Measurements from ENCODE around the gene MOCS3.

The MOCS3 gene

GRCh38 chr20:51004305-51004727 is 45.7 kb downstream of the MOCS3 start:
- no peak overlapping the region for H3K27ac Mint-ChIP-seq
- H3K4me1 Mint-ChIP-seq: peaks cover 7% of the 10 kb centered on the region
- peaks cover 15% of the 10 kb centered on the region for H3K36me3 Mint-ChIP-seq (ENCODE audit: low read depth)
- H3K9me3 Mint-ChIP-seq: no peaks in the 10 kb centered on the region
- peaks cover 15% of the 10 kb centered on the region for H3K27me3 Mint-ChIP-seq (ENCODE audit: low read depth)
- no peak overlapping the region for H3K4me3 Mint-ChIP-seq
- TF ChIP-seq CTCF (IDR thresholded peaks at IDR 0.05; ENCODE audit: unreplicated experiment in 3 of 3): no peak

GRCh38 chr20:51004781-51005180 is 46.2 kb downstream of the MOCS3 start:
- Mint-ChIP-seq H3K36me3 (ENCODE audit: low read depth) (peaks cover 15% of the 10 kb centered on the region), H3K27me3 (ENCODE audit: low read depth) (peaks cover 13% of the 10 kb centered on the region), H3K27ac (no peak overlapping the region), H3K9me3 (no peaks in the 10 kb centered on the region), H3K4me3 (no peak overlapping the region), H3K4me1 (peaks cover 7% of the 10 kb centered on the region)
- no peak for TF ChIP-seq CTCF (IDR thresholded peaks at IDR 0.05; ENCODE audit: unreplicated experiment in 3 of 3)

GRCh38 chr20:51005214-51005613 is 46.6 kb downstream of the MOCS3 start:
- H3K4me3 Mint-ChIP-seq: no peak overlapping the region
- no peak for TF ChIP-seq CTCF (IDR thresholded peaks at IDR 0.05; ENCODE audit: unreplicated experiment in 3 of 3)
- H3K27me3 Mint-ChIP-seq (ENCODE audit: low read depth): peaks cover 13% of the 10 kb centered on the region
- no peak overlapping the region for H3K27ac Mint-ChIP-seq
- H3K4me1 Mint-ChIP-seq: peaks cover 7% of the 10 kb centered on the region
- peaks cover 15% of the 10 kb centered on the region for H3K36me3 Mint-ChIP-seq (ENCODE audit: low read depth)
- H3K9me3 Mint-ChIP-seq: no peaks in the 10 kb centered on the region

GRCh38 chr20:51008718-51009117 is 50.1 kb downstream of the MOCS3 start:
- Mint-ChIP-seq H3K27ac (no peak overlapping the region), H3K4me3 (no peak overlapping the region), H3K27me3 (ENCODE audit: low read depth) (peaks cover 6% of the 10 kb centered on the region), H3K4me1 (peaks cover 3% of the 10 kb centered on the region), H3K36me3 (ENCODE audit: low read depth) (peaks cover 15% of the 10 kb centered on the region), H3K9me3 (no peaks in the 10 kb centered on the region)
- no peak for TF ChIP-seq CTCF (IDR thresholded peaks at IDR 0.05; ENCODE audit: unreplicated experiment in 3 of 3)

GRCh38 chr20:51009303-51010042 is 50.9 kb downstream of the MOCS3 start:
- no peak for TF ChIP-seq CTCF (IDR thresholded peaks at IDR 0.05; ENCODE audit: unreplicated experiment in 3 of 3)
- Mint-ChIP-seq H3K4me1 (peaks cover 11% of the 10 kb centered on the region), H3K27ac (no peak overlapping the region), H3K4me3 (no peak overlapping the region), H3K9me3 (no peaks in the 10 kb centered on the region), H3K36me3 (ENCODE audit: low read depth) (peaks cover 15% of the 10 kb centered on the region), H3K27me3 (ENCODE audit: low read depth) (peaks cover 13% of the 10 kb centered on the region)

- no peaks in the 10 kb centered on the region for H3K9me3 Mint-ChIP-seq
- H3K4me1 Mint-ChIP-seq: peaks cover 16% of the 10 kb centered on the region
- no peak overlapping the region for H3K4me3 Mint-ChIP-seq
- peaks cover 13% of the 10 kb centered on the region for H3K36me3 Mint-ChIP-seq (ENCODE audit: low read depth)
- no peak overlapping the region for H3K27ac Mint-ChIP-seq
- TF ChIP-seq CTCF (IDR thresholded peaks at IDR 0.05; ENCODE audit: unreplicated experiment in 3 of 3): no peak
- H3K27me3 Mint-ChIP-seq (ENCODE audit: low read depth): peaks cover 19% of the 10 kb centered on the region
Observed at GRCh38 chr20:51010043-51010365, 51.4 kb downstream of the MOCS3 start.
